GM12878 (cell line): Measurements from ENCODE around the gene FERMT3. TPM values are rescaled to one million over a fixed set of nuclear protein-coding genes. Genes with fewer than 3 reads are reported as not detected.

Experiments used
- ATAC-seq: fragments of 200-7000 bp; cut with Tn5 transposase; 3 replicates; pipeline ENCODE4 v1.9.1; 2020; ENCODE audit warnings: mild to moderate bottlenecking, moderate library complexity
- BruUV-seq: library from RNA; stranded (reverse); fragments of 400-500 nt; replicated peaks from 2 replicates; lab custom pipeline; 2021; lab: Mats Ljungman, UMichigan
- CTCF ChIA-PET: fragments of 300-600 bp; sonication (Branson Sonifier 250); formaldehyde crosslinking; extraction: SDS; loops from one replicate; lab custom pipeline; 2021; ENCODE audit warnings: inconsistent platforms; lab: Yijun Ruan, JAX
- POLR2A ChIA-PET: fragments of 350-600 bp; formaldehyde crosslinking; extraction: SDS; loops from one replicate; lab custom pipeline; 2021; ENCODE audit warnings: inconsistent platforms; lab: Charles Lee
- RAD21 ChIA-PET: fragments of 300-600 bp; sonication (Branson Sonifier 250); formaldehyde crosslinking; loops from one replicate; lab custom pipeline; 2023; ENCODE audit warnings: antibody characterized with exemption; ENCODE audit not compliant: unreplicated experiment; lab: Charles Lee
- SMC1A ChIA-PET: fragments of 300-600 bp; sonication (Branson Sonifier 250); formaldehyde crosslinking; loops from one replicate; lab custom pipeline; 2023; ENCODE audit not compliant: unreplicated experiment, uncharacterized antibody; lab: Charles Lee
- DNase-seq: peaks from one replicate; pipeline ENCODE4 v3.0.0-alpha.2; 2011; ENCODE audit warnings: low read depth, low spot score
- FAIRE-seq: peaks from 3 replicates; lab custom pipeline; 2011; peaks lifted over from hg19 to GRCh38; lab: Jason Lieb, UNC
- H2AFZ ChIP-seq: 2 replicates; pipeline ENCODE4 v1.6.0; 2011; ENCODE audit warnings: low read depth, low read length, control low read depth; ENCODE audit not compliant: control insufficient read depth
- H3K27ac ChIP-seq: 2 replicates; pipeline ENCODE4 v1.5.1; 2011; ENCODE audit warnings: control low read depth; ENCODE audit not compliant: control insufficient read depth, insufficient read depth
- H3K27me3 ChIP-seq, 2 experiments: replicated peaks in 1 of 2; 2 replicates each; pipeline versions ENCODE4 v1.6.0 to v1.6.1; 2011; ENCODE audit warnings: low read length in 1 of 2; ENCODE audit not compliant: control insufficient read depth in 2 of 2, insufficient read depth in 2 of 2
- H3K36me3 ChIP-seq, 2 experiments: 2 replicates each; pipeline ENCODE4 v1.5.1; 2011; ENCODE audit warnings: low read length in 1 of 2; ENCODE audit not compliant: control insufficient read depth in 2 of 2, insufficient read depth in 2 of 2
- H3K4me1 ChIP-seq: 2 replicates; pipeline ENCODE4 v1.6.1; 2011; ENCODE audit warnings: mild to moderate bottlenecking, low read length, moderate library complexity, mixed read lengths; ENCODE audit not compliant: control insufficient read depth, insufficient read depth
- H3K4me2 ChIP-seq: 2 replicates; pipeline ENCODE4 v1.6.0; 2011; ENCODE audit warnings: control low read depth; ENCODE audit not compliant: control insufficient read depth, insufficient read depth
- H3K4me3 ChIP-seq: fragments of 200-600 bp; sonication (generic); 2 replicates; pipeline ENCODE4 v1.5.1; 2016
- H3K79me2 ChIP-seq: 2 replicates; pipeline ENCODE4 v1.6.0; 2011; ENCODE audit warnings: low read length; ENCODE audit not compliant: control insufficient read depth, insufficient read depth
- H3K9ac ChIP-seq: 2 replicates; pipeline ENCODE4 v1.8.0; 2011; ENCODE audit warnings: low read length, control low read depth, mixed read lengths; ENCODE audit not compliant: control insufficient read depth, insufficient read depth
- H3K9me3 ChIP-seq: replicated peaks from 3 replicates; pipeline ENCODE4 v1.5.1; 2011; ENCODE audit warnings: mild to moderate bottlenecking, low read length; ENCODE audit not compliant: control insufficient read depth, insufficient read depth
- H4K20me1 ChIP-seq: 2 replicates; pipeline ENCODE4 v1.6.0; 2011; ENCODE audit not compliant: control insufficient read depth, insufficient read depth
- ESRRA ChIP-seq: IDR thresholded peaks from 2 replicates; pipeline ENCODE4 v1.6.1; 2012; ENCODE audit warnings: mild to moderate bottlenecking, low read length, improper control_type of control experiment
- JUNB ChIP-seq: IDR thresholded peaks from 2 replicates; pipeline ENCODE4 v1.6.1; 2016; ENCODE audit warnings: antibody characterized with exemption, mild to moderate bottlenecking
- STAT3 ChIP-seq: IDR thresholded peaks from 2 replicates; pipeline ENCODE4 v1.6.1; 2011; ENCODE audit warnings: low read depth, low read length, improper control_type of control experiment
- WGBS: methylation state at CpG from one replicate; pipeline ENCODE4 v1.1.6; 2016; ENCODE audit warnings: low lambda C conversion rate; ENCODE audit not compliant: insufficient replicate concordance, insufficient coverage; ENCODE audit errors: missing lambda C conversion rate; 5-methylcytosine and 5-hydroxymethylcytosine counted together
- in situ Hi-C: fragments of 300-500 bp; cut with MboI; formaldehyde crosslinking; loops from 9 replicates; pipeline ENCODE4 v1.14.3; 2018; ENCODE audit warnings: mixed read lengths
- intact Hi-C: fragments of 100-400 bp; cut with micrococcal nuclease; formaldehyde crosslinking; loops from one replicate; pipeline ENCODE4 v1.14.2; 2022; ENCODE audit not compliant: unreplicated experiment
- polyA plus RNA-seq, 11 experiments: library from polyadenylated mRNA; depleted of rRNA in 4 of 11; unstranded in 6 of 11; stranded (reverse) in 5 of 11; fragments of >200 nt; fragmentation: Nextera tagmentation in 4 of 11; fragmentation: Illumina TruSeq in 1 of 11; extraction: Ambion mirVana in 4 of 11; extraction: Trizol in 1 of 11; gene quantifications; 1 replicate in 1 of 11; 2 replicates in 10 of 11; pipeline versions ENCODE4 v1.2.1 to v1.2.3, GENCODE V29; 2011 to 2016; ENCODE audit warnings: inconsistent platforms in 2 of 11, missing spikeins in 2 of 11, low read depth in 1 of 11
- total RNA-seq, 4 experiments: library from RNA; depleted of rRNA in 3 of 4; stranded (reverse); fragments of >200 nt in 3 of 4; fragmentation: Illumina TruSeq in 1 of 4; extraction: Trizol in 1 of 4; gene quantifications; 2 replicates each; pipeline versions ENCODE4 v1.2.1 to v1.2.3, GENCODE V29; 2013 to 2021
- TF ChIP-seq, protein P1 (sequence below): IDR thresholded peaks from 2 replicates; pipeline ENCODE4 v1.6.1; 2012; ENCODE audit warnings: low read depth, low read length, improper control_type of control experiment
- TF ChIP-seq, protein P2 (sequence below), 3 experiments: IDR thresholded peaks in 2 of 3; conservative IDR thresholded peaks in 1 of 3; 2 replicates each; pipeline ENCODE4 v1.5.1; 2011; ENCODE audit warnings: low read depth in 3 of 3, low read length in 3 of 3, mild to moderate bottlenecking in 3 of 3, control low read depth in 2 of 3, moderate library complexity in 2 of 3, inconsistent platforms in 1 of 3, mixed read lengths in 1 of 3; ENCODE audit not compliant: control insufficient read depth in 2 of 3, insufficient read depth in 1 of 3; ENCODE audit errors: extremely low read depth in 1 of 3
- TF ChIP-seq, protein P3 (sequence below): IDR thresholded peaks from 2 replicates; pipeline ENCODE4 v1.6.1; 2012; ENCODE audit warnings: improper control_type of control experiment, low read depth, low read length; ENCODE audit not compliant: insufficient replicate concordance

FERMT3 gene
- total and polyA plus RNA-seq, 10 of the 15 experiments (the other 5 are each of a cell fraction or from before 2014, with no cell fraction given) = 2.0 to 211 (median 114) TPM

DNA sequence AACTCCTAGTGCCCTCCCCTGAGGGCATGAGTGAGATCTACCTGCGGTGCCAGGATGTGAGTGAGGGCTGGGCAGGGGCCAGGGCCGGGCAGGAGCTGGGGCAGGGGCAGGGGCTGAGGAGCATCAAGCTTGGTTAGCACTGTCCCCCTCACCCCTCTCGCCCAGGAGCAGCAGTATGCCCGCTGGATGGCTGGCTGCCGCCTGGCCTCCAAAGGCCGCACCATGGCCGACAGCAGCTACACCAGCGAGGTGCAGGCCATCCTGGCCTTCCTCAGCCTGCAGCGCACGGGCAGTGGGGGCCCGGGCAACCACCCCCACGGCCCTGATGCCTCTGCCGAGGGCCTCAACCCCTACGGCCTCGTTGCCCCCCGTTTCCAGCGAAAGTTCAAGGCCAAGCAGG, 13.8 kb downstream of the FERMT3 start:
- FAIRE-seq (no peak), ATAC-seq (no peak), DNase-seq (no peak)
- peaks cover 6% of the 10 kb centered on the region for H3K79me2 ChIP-seq
- ChIA-PET CTCF (interaction anchor here (4.2 kb wide), 1 partner anchor 15 kb away, joined by 14 read pairs; the partner anchor contains the start of gene FERMT3), POLR2A (interaction anchor here (1.0 to 2.6 kb wide), 2 partner anchors 10 to 14 kb away, joined by 3 to 11 read pairs; partner anchors contain the start of gene FERMT3), RAD21 (interaction anchor here (0.6 kb wide), 1 partner anchor 16 kb away, joined by 3 read pairs; no protein-coding TSS in a partner anchor), SMC1A (no interaction called here)
- H3K4me3 ChIP-seq = no peak overlapping the region
- no peak overlapping the region for H3K9ac ChIP-seq
- peaks cover 3% of the 10 kb centered on the region; the same call in 1 of the 2 replicates for H3K4me1 ChIP-seq
- no peak overlapping the region for H3K4me2 ChIP-seq
- H2AFZ ChIP-seq = no peak overlapping the region
- intact Hi-C loops = no loop called here
- TF ChIP-seq, protein P1, sequence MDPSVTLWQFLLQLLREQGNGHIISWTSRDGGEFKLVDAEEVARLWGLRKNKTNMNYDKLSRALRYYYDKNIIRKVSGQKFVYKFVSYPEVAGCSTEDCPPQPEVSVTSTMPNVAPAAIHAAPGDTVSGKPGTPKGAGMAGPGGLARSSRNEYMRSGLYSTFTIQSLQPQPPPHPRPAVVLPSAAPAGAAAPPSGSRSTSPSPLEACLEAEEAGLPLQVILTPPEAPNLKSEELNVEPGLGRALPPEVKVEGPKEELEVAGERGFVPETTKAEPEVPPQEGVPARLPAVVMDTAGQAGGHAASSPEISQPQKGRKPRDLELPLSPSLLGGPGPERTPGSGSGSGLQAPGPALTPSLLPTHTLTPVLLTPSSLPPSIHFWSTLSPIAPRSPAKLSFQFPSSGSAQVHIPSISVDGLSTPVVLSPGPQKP = no peak
- TF ChIP-seq, protein P2, sequence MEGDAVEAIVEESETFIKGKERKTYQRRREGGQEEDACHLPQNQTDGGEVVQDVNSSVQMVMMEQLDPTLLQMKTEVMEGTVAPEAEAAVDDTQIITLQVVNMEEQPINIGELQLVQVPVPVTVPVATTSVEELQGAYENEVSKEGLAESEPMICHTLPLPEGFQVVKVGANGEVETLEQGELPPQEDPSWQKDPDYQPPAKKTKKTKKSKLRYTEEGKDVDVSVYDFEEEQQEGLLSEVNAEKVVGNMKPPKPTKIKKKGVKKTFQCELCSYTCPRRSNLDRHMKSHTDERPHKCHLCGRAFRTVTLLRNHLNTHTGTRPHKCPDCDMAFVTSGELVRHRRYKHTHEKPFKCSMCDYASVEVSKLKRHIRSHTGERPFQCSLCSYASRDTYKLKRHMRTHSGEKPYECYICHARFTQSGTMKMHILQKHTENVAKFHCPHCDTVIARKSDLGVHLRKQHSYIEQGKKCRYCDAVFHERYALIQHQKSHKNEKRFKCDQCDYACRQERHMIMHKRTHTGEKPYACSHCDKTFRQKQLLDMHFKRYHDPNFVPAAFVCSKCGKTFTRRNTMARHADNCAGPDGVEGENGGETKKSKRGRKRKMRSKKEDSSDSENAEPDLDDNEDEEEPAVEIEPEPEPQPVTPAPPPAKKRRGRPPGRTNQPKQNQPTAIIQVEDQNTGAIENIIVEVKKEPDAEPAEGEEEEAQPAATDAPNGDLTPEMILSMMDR (IDR thresholded peaks at IDR 0.05 in 2 of 3, conservative IDR thresholded peaks at IDR 0.05 in 1 of 3; ENCODE audit: control insufficient read depth in 2 of 3, extremely low read depth in 1 of 3, insufficient read depth in 1 of 3, low read depth in 3 of 3, low read length in 3 of 3) = no peak
- TF ChIP-seq STAT3 = no peak
- TF ChIP-seq ESRRA = no peak
- TF ChIP-seq, protein P3, sequence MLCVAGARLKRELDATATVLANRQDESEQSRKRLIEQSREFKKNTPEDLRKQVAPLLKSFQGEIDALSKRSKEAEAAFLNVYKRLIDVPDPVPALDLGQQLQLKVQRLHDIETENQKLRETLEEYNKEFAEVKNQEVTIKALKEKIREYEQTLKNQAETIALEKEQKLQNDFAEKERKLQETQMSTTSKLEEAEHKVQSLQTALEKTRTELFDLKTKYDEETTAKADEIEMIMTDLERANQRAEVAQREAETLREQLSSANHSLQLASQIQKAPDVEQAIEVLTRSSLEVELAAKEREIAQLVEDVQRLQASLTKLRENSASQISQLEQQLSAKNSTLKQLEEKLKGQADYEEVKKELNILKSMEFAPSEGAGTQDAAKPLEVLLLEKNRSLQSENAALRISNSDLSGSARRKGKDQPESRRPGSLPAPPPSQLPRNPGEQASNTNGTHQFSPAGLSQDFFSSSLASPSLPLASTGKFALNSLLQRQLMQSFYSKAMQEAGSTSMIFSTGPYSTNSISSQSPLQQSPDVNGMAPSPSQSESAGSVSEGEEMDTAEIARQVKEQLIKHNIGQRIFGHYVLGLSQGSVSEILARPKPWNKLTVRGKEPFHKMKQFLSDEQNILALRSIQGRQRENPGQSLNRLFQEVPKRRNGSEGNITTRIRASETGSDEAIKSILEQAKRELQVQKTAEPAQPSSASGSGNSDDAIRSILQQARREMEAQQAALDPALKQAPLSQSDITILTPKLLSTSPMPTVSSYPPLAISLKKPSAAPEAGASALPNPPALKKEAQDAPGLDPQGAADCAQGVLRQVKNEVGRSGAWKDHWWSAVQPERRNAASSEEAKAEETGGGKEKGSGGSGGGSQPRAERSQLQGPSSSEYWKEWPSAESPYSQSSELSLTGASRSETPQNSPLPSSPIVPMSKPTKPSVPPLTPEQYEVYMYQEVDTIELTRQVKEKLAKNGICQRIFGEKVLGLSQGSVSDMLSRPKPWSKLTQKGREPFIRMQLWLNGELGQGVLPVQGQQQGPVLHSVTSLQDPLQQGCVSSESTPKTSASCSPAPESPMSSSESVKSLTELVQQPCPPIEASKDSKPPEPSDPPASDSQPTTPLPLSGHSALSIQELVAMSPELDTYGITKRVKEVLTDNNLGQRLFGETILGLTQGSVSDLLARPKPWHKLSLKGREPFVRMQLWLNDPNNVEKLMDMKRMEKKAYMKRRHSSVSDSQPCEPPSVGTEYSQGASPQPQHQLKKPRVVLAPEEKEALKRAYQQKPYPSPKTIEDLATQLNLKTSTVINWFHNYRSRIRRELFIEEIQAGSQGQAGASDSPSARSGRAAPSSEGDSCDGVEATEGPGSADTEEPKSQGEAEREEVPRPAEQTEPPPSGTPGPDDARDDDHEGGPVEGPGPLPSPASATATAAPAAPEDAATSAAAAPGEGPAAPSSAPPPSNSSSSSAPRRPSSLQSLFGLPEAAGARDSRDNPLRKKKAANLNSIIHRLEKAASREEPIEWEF = no peak
- no peak for TF ChIP-seq JUNB
- H3K36me3 ChIP-seq = peaks cover 27 to 30% of the 10 kb centered on the region in 2 experiments
- no TSS peak for BruUV-seq
- WGBS = 97% methylated on average over 16 of the region's 17 CpGs
- in situ Hi-C loops = no loop called here
- H3K9me3 ChIP-seq = no peaks in the 10 kb centered on the region
- no peaks in the 10 kb centered on the region for H3K27me3 ChIP-seq
- no peak overlapping the region for H3K27ac ChIP-seq
- H4K20me1 ChIP-seq = no peaks in the 10 kb centered on the region
